GM18508 (cell line): ENCODE data around the gene FUT7.

ENCODE experiments used
- ATAC-seq: cut with Tn5 transposase; IDR thresholded peaks from one replicate; pipeline ENCODE4 v1.9.1; 2021; ENCODE audit warnings: moderate number of reproducible peaks; ENCODE audit not compliant: insufficient read depth, unreplicated experiment

FUT7 gene

GRCh38 chr9:137019891-137020683, 11.8 kb downstream of the FUT7 start:
- no peak for ATAC-seq

- no peak for ATAC-seq
These were observed 12.9 kb downstream of the FUT7 start for GRCh38 chr9:137018761-137019559.

- ATAC-seq: no peak
These were observed 13.9 kb downstream of the FUT7 start for GRCh38 chr9:137017791-137018497.

GRCh38 chr9:137017071-137017470, 14.8 kb downstream of the FUT7 start:
- no peak for ATAC-seq

DNA sequence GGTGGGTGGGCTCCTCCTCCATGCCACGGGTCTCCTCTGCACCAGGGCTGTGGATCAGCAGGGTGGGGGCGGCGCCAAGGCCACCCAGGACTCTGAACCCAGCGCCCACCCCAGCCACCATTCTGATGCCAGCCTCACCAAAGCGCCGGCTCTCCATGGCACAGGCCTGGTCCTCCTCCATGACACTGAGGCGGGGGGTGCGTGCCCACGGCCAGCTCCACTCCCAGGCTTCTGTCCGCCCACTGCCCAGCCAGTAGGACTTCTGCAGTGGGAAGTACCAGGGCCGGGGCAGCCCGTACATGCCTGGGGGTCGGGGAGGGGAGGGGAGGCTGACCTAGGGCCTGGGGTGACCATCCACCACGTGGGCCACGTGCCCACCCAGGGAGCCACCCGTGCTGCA, 15.5 kb downstream of the FUT7 start:
- no peak for ATAC-seq

- ATAC-seq: no peak
These were observed 15.9 kb downstream of the FUT7 start for GRCh38 chr9:137015976-137016375.

DNA sequence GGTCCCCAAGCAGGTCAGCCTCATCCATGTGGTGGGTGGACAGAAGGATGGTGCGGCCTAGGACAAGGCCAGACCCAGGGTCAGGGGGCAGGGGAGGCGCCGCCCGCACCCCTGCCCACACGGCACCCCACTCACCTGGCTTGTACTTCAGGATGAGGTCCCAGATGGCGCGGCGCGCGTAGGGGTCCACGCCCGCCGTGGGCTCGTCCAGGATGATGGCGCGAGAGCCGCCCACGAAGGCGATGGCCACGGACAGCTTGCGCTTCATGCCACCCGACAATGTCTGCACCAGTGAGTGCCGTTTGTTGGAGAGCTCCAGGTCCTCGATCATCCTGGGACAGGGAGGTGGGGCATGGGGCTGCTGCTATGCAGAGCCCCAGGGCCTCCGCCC, 16.4 kb downstream of the FUT7 start:
- no peak for ATAC-seq

DNA sequence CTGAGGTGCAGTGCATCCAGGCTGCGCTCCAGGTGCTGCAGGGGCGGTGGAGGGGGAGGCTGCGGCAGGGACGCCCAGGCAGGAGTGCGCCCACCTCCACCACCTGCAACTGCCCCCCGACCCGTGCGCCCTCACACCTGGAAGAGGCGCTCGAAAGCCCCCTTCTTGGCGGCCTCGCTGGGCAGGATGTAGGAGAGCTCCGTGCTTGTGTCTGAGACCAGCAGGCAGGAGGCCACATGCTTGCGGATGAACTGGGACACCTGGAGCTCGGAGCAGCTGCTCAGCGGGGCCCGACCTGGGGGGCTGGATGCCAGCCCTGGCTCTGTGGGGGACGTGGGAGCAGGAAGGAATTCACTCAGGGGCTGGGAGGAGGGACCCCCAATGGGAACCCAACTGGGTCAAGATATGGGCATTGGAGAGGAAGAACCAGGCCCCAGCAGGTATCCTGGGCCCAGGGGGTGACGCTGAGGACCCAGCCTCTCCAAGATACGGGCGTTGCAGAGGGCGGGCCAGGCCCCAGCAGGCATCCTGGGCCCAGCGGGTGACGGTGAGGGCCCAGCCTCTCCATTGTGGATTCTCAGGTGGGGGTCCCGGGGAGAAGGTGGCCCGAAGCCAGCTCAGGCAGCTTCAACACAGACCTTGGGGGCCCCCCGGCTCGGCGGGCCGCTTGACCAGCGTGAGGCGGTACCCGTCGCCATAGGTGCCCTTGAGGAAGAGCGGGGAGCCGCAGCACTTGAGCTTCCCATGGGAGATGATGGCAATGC, 16.9 kb downstream of the FUT7 start:
- ATAC-seq: no peak

- no peak for ATAC-seq
These were observed 17.7 kb downstream of the FUT7 start for GRCh38 chr9:137014166-137014565.

DNA sequence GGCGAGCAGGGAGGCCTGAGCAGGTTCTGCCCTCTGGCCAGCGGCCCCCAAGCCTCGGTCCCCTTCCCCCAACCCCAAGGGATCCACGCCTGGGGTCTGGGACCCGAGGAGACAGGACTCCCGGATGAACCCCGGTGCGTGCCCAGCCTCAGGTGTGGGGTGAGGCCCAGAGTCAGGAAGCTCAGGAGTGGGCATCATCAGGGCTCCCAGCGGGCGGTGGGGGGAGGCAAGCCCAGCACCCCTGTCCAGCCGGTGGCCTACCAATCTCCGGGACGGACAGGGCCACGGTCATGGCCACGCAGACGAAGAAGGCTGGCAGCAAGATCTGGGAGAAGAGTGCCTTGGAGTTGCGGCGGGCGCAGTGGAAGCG, 18.3 kb downstream of the FUT7 start:
- no peak for ATAC-seq

DNA sequence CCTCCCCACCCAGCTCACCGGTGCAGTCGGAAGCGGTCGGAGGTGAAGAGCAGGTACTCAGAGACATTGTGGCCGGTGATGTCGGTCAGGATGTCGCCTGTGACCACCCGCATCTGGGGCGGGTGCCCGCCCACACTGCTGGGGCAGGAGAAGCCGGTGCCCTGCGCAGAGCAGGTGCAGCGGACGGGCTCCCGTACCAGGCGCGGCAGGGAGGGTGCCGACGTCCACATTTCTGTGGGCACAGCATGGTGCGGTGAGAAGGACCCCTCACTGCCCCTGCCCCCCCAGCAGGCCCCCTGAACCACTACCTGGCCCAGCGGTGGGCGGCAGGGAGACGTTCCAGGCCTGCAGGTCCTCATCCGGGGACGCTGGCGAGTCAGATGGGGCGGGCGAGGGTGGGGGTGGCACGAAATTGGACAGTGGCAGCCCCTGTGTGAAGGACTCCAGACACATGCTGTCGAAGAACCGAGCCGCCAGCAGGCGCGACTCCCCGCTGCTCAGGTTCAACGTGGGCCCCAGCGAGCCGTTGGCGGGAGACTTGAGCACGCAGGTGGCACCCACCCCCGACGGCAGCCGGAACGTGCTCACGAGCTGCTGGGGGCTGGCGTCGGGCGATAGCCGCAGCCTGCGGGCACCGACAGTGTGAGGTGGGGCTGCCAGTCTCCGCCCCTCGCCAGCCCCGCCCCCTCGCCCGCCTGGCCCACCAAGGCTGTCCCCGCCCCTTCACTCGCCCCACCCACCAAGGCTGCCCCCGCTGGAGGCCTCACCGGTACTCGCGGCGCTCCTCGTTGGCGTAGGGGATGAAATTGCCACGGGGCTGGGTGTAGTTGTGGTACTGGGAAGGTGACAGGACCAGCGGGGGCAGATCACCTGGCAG, 19.0 kb downstream of the FUT7 start:
- no peak for ATAC-seq

DNA sequence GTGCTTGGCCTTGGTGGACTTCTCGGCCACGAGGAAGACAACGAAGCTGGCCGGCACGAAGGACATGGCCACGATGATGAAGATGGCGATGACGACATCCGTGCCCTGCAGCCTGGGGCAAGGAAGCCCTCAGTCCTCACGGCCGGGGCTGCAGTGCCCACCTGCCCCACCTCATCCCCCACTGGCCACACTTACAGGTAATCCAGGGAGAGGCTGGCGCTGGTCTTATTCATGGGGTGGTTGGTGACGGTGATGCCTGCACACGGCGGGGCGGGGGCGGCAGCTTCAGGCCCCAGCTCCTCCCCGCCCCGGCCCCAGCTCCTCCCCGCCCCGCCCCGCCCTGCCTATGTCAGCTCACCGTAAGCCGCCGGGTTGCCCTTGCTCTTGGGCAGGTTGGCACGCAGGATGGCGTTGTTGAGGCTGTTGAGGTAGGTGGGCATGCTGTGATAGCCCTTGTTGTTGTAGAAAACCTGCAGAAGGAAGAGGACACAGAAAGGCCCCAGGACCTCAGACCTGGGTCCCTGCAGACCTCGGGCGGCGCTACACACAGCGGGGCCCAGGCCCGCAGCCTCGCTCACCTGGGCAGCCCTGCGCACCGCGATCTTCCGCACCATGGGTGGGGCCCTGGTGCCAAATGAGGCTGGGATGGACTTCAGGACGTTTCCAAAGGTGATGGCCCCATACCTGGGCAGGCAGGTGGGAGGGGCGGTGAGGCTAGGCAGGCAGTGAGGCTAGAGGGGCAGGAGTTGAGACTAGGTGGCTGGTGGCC, 19.8 kb downstream of the FUT7 start:
- ATAC-seq: no peak

DNA sequence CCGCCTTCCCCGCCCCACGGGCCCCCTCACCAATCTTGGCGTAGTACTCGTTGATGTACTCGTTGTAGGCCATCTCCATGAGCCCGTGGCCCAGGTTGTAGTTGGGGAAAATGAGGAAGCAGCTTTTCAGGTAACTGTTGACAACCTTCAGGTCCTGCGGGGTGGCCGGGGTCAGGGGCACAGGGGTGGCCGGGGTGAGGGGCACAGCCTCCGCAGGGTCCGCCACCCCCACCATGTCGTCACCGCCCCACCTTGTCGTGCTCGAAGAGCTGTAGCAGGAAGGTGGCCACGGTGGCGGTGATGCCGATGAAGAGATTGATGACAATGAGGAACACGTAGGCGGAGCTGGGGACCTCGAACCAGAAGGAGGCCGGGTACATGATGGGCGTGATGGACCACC, 20.7 kb downstream of the FUT7 start:
- no peak for ATAC-seq

DNA sequence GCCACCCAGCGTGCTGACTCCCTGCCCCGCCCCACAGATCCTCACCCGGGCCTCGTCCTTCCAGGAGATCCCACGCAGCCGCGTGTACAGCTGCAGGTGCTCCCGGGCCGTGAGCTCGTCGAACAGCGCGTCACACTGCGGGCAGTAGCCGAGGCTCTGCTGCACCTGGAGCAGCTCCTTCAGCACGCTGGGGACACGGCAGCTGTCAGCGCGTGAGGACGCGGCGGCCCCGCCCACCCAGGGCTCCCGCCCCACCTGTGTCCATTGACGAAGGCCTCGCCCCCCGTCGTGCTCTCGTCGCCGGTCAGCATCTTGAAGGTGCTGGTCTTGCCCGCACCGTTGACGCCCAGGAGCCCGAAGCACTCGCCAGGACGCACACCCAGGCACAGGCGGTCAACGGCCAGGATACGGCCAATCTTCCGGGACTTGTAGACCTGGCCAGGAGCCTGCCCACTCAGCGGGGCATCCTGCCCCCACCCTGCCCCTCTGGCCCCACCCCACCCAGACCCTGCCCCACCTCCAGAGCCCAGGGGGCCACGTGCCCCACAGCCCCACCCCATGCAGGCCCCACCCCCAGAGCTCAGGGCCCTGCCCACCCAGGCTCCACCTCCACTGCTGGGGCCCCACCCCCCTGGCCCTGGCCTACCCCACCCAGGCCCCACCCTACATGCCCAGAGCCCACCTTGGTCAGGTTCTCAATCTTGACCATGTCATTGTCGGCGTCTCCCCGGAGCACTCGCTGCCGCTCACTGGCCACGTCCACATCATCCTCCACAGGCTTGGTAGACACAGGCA, 21.8 kb downstream of the FUT7 start:
- ATAC-seq: no peak

DNA sequence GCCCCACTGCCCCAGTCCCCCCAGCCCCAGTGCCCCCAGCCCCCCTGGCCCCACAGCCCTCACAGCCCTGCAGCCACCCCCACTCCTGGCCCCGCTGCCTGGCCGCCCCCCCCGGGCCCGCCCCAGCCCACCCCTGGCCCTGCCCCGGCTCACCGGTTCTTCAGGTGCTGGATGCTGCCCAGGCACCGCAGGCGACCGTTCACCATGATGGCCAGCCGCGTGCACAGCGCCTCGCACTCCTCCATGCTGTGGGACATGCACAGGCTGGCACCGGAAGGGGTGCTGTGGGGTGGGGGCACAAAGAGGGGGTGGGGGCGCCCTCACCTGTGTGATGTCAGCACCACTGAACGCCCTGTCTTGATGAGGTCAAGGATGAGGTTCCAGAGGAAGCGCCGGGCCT, 22.7 kb downstream of the FUT7 start:
- ATAC-seq: no peak

DNA sequence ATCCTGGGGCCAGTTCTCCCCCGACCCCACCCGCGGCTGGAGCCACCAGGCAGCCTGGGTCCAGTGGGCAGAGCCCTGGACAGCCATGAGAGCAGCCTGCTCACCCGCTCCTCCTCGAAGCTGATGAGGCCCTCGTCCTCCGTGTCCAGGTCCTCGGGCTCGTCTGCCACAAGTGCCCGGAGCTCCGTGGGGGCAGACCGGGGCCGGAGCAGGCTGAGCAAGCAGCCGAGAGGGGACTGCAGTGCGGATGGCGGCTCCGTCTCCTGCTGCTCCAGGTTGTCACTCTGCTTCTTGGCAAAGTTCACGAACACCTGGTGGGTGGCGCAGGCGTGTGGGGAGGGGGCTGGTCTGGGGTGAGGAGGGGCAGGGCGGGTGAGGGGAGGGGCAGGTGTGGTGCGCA, 23.6 kb downstream of the FUT7 start:
- ATAC-seq: no peak

GRCh38 chr9:137007816-137008270, 24.0 kb downstream of the FUT7 start:
- ATAC-seq: no peak
